Measurements from ENCODE around the gene SLC1A2.

- TF ChIP-seq RFX5 (IDR thresholded peaks at IDR 0.05; ENCODE audit: low read depth, low read length), result no peak
- no peak for TF ChIP-seq NFE2L2 (IDR thresholded peaks at IDR 0.05; ENCODE audit: low read depth, low read length)
- TF ChIP-seq CTCF (conservative IDR thresholded peaks at IDR 0.05; ENCODE audit: low read depth, low read length), result no peak
Observed at GRCh38 chr11:35362521-35362980, 56.8 kb downstream of the SLC1A2 start.

Data from IMR-90 (cell line).